ENCODE results near the gene DPM2. TPM values are rescaled to one million over a fixed set of nuclear protein-coding genes. Genes with fewer than 3 reads are reported as not detected.

The DPM2 gene
- total and polyA plus RNA-seq, 2 of the 4 experiments (the other 2 are of a cell fraction), result 10.8 to 60.6 TPM

GRCh38 chr9:127935765-127936221, 1.9 kb downstream of the DPM2 start:
- H3K14ac ChIP-seq (replicated peaks; ENCODE audit: low read depth, low read length), result peak overlapping the region; percentile 58; the same call in 1 of the 2 replicates
- H3K4ac ChIP-seq (ENCODE audit: low read depth, low read length), result no peak overlapping the region; the same call in 1 of the 2 replicates
- TF ChIP-seq MXI1 (IDR thresholded peaks at IDR 0.05; ENCODE audit: borderline replicate concordance, low read depth, low read length), result no peak
- no peak for TF ChIP-seq RCOR1 (IDR thresholded peaks at IDR 0.05; ENCODE audit: insufficient replicate concordance, low read length)
- TF ChIP-seq RAD21 (IDR thresholded peaks at IDR 0.05; ENCODE audit: low read length), result no peak
- no peak for TF ChIP-seq ELK1 (IDR thresholded peaks at IDR 0.05; ENCODE audit: borderline replicate concordance, low read depth, low read length)
- no peak for TF ChIP-seq SMC3 (IDR thresholded peaks at IDR 0.05; ENCODE audit: low read depth, low read length)
- TF ChIP-seq MAZ (IDR thresholded peaks at IDR 0.05; ENCODE audit: borderline replicate concordance, low read depth, low read length), result no peak
- no peak for TF ChIP-seq CHD1 (IDR thresholded peaks at IDR 0.05; ENCODE audit: low read depth, low read length)
- no peak for TF ChIP-seq RFX5 (IDR thresholded peaks at IDR 0.05; ENCODE audit: low read depth, low read length)
- TF ChIP-seq POLR2A (IDR thresholded peaks at IDR 0.05; ENCODE audit: low read depth, low read length), result no peak
- TF ChIP-seq MAFK (IDR thresholded peaks at IDR 0.05; ENCODE audit: low read depth, low read length), result no peak
- TF ChIP-seq CEBPB (IDR thresholded peaks at IDR 0.05; ENCODE audit: low read depth, low read length), result no peak
- TF ChIP-seq FOS (IDR thresholded peaks at IDR 0.05; ENCODE audit: low read depth, low read length), result no peak
- no peak for TF ChIP-seq NFE2L2 (IDR thresholded peaks at IDR 0.05; ENCODE audit: low read depth, low read length)
- no peak for TF ChIP-seq BHLHE40 (IDR thresholded peaks at IDR 0.05; ENCODE audit: low read depth, low read length)
- no peak for TF ChIP-seq CTCF (conservative IDR thresholded peaks at IDR 0.05; ENCODE audit: low read depth, low read length)
- TF ChIP-seq, protein P1, sequence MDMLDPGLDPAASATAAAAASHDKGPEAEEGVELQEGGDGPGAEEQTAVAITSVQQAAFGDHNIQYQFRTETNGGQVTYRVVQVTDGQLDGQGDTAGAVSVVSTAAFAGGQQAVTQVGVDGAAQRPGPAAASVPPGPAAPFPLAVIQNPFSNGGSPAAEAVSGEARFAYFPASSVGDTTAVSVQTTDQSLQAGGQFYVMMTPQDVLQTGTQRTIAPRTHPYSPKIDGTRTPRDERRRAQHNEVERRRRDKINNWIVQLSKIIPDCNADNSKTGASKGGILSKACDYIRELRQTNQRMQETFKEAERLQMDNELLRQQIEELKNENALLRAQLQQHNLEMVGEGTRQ (IDR thresholded peaks at IDR 0.05; ENCODE audit: low read depth, low read length), result no peak
- peaks cover 25% of the 10 kb centered on the region for H3K4me1 ChIP-seq (ENCODE audit: control insufficient read depth, insufficient read depth, low read length)
- peaks cover 16 to 51% of the 10 kb centered on the region in 2 experiments; a peak in 3 of 4 replicates for H3K79me1 ChIP-seq (ENCODE audit: low read depth in 1 of 2, low read length in 2 of 2)
- peaks cover 8% of the 10 kb centered on the region for H3K36me3 ChIP-seq (ENCODE audit: control insufficient read depth, insufficient read depth, low read length)
- DNase-seq (peak; percentile 41), ATAC-seq (ENCODE audit: low read depth) (no peak)
- no peak overlapping the region for H3K27ac ChIP-seq (ENCODE audit: insufficient read depth, low read length)
- no peak overlapping the region for H2BK120ac ChIP-seq (ENCODE audit: low read depth, low read length)
- peak overlapping the region; percentile 99 for H2AK9ac ChIP-seq (replicated peaks; ENCODE audit: low read depth, low read length, poor library complexity)
- no peak overlapping the region for H4K5ac ChIP-seq (ENCODE audit: low read depth, low read length)
- no peaks in the 10 kb centered on the region for H3K27me3 ChIP-seq (ENCODE audit: control insufficient read depth, insufficient read depth, low read length)
- H3K18ac ChIP-seq (ENCODE audit: low read depth, low read length), result no peak overlapping the region
- H3K9me1 ChIP-seq (ENCODE audit: insufficient read depth, low read length), result peaks cover 39% of the 10 kb centered on the region
- BruUV-seq (replicated peaks), result no TSS peak
- WGBS, 2 experiments (ENCODE audit: extremely low coverage in 2 of 2, insufficient read length in 1 of 2), result 88% methylated on average over 3 of the region's 4 CpGs; no CpG with 5 or more reads in 1 of the 2 experiments
- no peak overlapping the region for H3K9ac ChIP-seq (ENCODE audit: low read depth, low read length)
- H2AK5ac ChIP-seq (ENCODE audit: low read depth, low read length), result peak overlapping the region; percentile 30; the same call in 1 of the 2 replicates
- no peak overlapping the region for H2AFZ ChIP-seq (replicated peaks; ENCODE audit: low read length, poor library complexity)
- peaks cover 29% of the 10 kb centered on the region for H4K20me1 ChIP-seq (ENCODE audit: insufficient read depth, low read length)
- no peak overlapping the region for H4K91ac ChIP-seq (ENCODE audit: insufficient read depth, low read depth, low read length)
- no peak overlapping the region for H3K4me3 ChIP-seq (ENCODE audit: insufficient read depth, low read depth, low read length)
- CTCF ChIA-PET, result no interaction called here
- H2BK20ac ChIP-seq (ENCODE audit: low read depth, low read length), result 0 out of 2 replicates have a peak overlapping the region, but pooled peaks have one; percentile 40
- H4K8ac ChIP-seq (ENCODE audit: low read depth in 2 of 2, low read length in 2 of 2), result no peak overlapping the region; a peak in 1 of 4 replicates
- in situ Hi-C loops (cut with MboI; ENCODE audit: low sequenced_read_pairs), result loop anchor here (5.0 kb wide), 1 partner anchor 162 kb away; no protein-coding TSS in a partner anchor
- no peak overlapping the region for H3K56ac ChIP-seq (ENCODE audit: extremely low read depth, insufficient read depth, low read length)
- dilution Hi-C loops (cut with HindIII; ENCODE audit: low sequenced_read_pairs, unreplicated experiment), result no loop called here
- 0 out of 2 replicates have a peak overlapping the region, but pooled peaks have one; percentile 79 for H3K23ac ChIP-seq (ENCODE audit: low read depth, low read length)
- H3K9me3 ChIP-seq (ENCODE audit: control insufficient read depth, insufficient read depth, low read length), result no peaks in the 10 kb centered on the region
- POLR2A ChIA-PET (ENCODE audit: unreplicated experiment), result no interaction called here
- no peak overlapping the region for H2BK15ac ChIP-seq (ENCODE audit: low read depth, low read length)
- peak overlapping the region; percentile 93 for H3K4me2 ChIP-seq (ENCODE audit: low read depth, low read length)
- intact Hi-C loops (cut with micrococcal nuclease), result no loop called here
- no peak overlapping the region for H2BK5ac ChIP-seq (ENCODE audit: low read depth, low read length, poor library complexity, severe bottlenecking)

Measured in IMR-90 (cell line).